Tibial nerve (tissue), 4 donors: Measurements from ENCODE around the gene C9orf78. TPM values are rescaled to one million over a fixed set of nuclear protein-coding genes. Genes with fewer than 3 reads are reported as not detected.

ENCODE experiments used
- DNase-seq, 2 donors: peaks; one replicate each; pipeline ENCODE4 v3.0.0-alpha.2; 2019; ENCODE audit warnings: low spot score in 2 of 2
- H3K27ac ChIP-seq, 4 donors: fragments of 200-600 bp; sonication (generic) in 3 of 4; one replicate each; pipeline ENCODE4 v1.5.1; 2017 to 2019; ENCODE audit warnings: mild to moderate bottlenecking in 1 of 4
- H3K27me3 ChIP-seq, 2 donors: fragments of 200-600 bp; sonication (generic) in 1 of 2; one replicate each; pipeline versions ENCODE4 v1.5.1 to v1.6.0; 2017 to 2019
- H3K36me3 ChIP-seq, 3 donors: fragments of 200-600 bp; sonication (generic); one replicate each; pipeline ENCODE4 v1.5.1; 2018 to 2019
- H3K4me1 ChIP-seq, 4 donors: fragments of 200-600 bp; sonication (generic) in 3 of 4; one replicate each; pipeline ENCODE4 v1.5.1; 2017 to 2019
- H3K4me3 ChIP-seq, 4 donors: fragments of 200-600 bp; sonication (generic) in 3 of 4; one replicate each; pipeline ENCODE4 v1.5.1; 2017 to 2019; ENCODE audit warnings: mild to moderate bottlenecking in 1 of 4, moderate library complexity in 1 of 4
- H3K9me3 ChIP-seq, 4 donors: fragments of 200-600 bp; sonication (generic) in 3 of 4; one replicate each; pipeline ENCODE4 v1.5.1; 2017 to 2019
- EP300 ChIP-seq, 2 donors: sonication (generic); formaldehyde crosslinking; IDR thresholded peaks; one replicate each; pipeline ENCODE4 v1.6.1; 2017; ENCODE audit warnings: antibody characterized with exemption in 2 of 2, mild to moderate bottlenecking in 1 of 2
- POLR2A ChIP-seq, 2 donors: fragments of 450-650 bp; IDR thresholded peaks; one replicate each; pipeline ENCODE4 v1.6.1; 2017; ENCODE audit warnings: antibody characterized with exemption in 2 of 2, mild to moderate bottlenecking in 2 of 2, moderate library complexity in 2 of 2
- WGBS, 2 donors: methylation state at CpG; one replicate each; pipeline ENCODE4 v1.1.5; 2018; 5-methylcytosine and 5-hydroxymethylcytosine counted together
- total RNA-seq, 4 donors: library from RNA; depleted of rRNA; stranded (reverse); fragments of >200 nt; gene quantifications; one replicate each; pipeline ENCODE4 v1.1.0, GENCODE V29; 2016
- TF ChIP-seq, protein P1 (sequence below), 5 experiments: fragments of 200-600 bp in 3 of 5; fragments of 450-650 bp in 2 of 5; sonication (generic) in 3 of 5; IDR thresholded peaks; one replicate each; pipeline ENCODE4 v1.5.1; 2016 to 2019; ENCODE audit warnings: antibody characterized with exemption in 5 of 5, mild to moderate bottlenecking in 3 of 5, moderate library complexity in 2 of 5

Gene C9orf78, protein sequence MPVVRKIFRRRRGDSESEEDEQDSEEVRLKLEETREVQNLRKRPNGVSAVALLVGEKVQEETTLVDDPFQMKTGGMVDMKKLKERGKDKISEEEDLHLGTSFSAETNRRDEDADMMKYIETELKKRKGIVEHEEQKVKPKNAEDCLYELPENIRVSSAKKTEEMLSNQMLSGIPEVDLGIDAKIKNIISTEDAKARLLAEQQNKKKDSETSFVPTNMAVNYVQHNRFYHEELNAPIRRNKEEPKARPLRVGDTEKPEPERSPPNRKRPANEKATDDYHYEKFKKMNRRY
- total RNA-seq: 10 to 100 TPM; 44.4 to 61.2 (median 52.7) TPM

DNA sequence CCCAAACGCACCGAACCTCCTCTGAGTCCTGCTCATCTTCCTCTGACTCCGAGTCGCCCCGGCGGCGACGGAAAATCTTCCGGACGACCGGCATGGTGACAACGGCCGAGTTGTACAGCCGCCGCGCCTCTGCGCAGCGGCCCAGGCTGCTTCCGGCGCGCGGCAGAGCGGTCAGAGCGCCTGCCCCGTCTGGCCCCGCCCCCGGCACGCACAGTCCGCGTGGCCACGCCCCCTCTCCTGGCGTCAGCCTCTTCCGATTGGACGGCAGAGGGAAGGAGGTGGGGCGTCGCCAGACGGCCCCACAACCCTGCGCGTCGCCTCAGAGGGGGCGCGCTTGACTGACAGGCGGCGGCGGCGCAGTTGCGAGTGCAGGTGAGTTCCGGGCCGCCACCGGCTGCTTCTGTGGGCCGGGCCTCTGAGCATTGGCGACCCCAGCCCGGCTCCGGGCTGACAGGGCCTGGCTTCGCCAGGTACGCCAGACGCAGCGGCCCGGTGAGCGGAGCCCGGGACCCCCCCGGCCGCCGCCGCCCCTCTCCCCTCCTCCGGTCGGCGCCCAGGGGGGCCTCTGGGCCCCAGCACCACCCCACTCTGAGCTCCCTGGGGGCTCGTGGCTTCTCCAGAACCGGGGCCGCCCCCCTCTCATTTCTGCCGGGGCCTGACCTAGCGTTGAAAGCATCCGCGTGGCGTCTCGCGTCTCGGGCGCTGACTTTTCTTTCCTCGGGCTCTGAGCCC is at the start of gene C9orf78, which contains the start of gene USP20:
Gene C9orf78 (minus strand): TSS at position 148 of the 732 bp plus-strand sequence. CDS start 54 bp downstream, at position 94.
Gene USP20 (plus strand): TSS at position 331 of the 732 bp plus-strand sequence. CDS start 17,098 bp downstream, outside the sequence.
- TF ChIP-seq, protein P1, sequence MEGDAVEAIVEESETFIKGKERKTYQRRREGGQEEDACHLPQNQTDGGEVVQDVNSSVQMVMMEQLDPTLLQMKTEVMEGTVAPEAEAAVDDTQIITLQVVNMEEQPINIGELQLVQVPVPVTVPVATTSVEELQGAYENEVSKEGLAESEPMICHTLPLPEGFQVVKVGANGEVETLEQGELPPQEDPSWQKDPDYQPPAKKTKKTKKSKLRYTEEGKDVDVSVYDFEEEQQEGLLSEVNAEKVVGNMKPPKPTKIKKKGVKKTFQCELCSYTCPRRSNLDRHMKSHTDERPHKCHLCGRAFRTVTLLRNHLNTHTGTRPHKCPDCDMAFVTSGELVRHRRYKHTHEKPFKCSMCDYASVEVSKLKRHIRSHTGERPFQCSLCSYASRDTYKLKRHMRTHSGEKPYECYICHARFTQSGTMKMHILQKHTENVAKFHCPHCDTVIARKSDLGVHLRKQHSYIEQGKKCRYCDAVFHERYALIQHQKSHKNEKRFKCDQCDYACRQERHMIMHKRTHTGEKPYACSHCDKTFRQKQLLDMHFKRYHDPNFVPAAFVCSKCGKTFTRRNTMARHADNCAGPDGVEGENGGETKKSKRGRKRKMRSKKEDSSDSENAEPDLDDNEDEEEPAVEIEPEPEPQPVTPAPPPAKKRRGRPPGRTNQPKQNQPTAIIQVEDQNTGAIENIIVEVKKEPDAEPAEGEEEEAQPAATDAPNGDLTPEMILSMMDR (IDR thresholded peaks at IDR 0.05): peak in 2 of 5 experiments; percentile 7 to 46
- peak; percentile 78 to 95 for TF ChIP-seq POLR2A (IDR thresholded peaks at IDR 0.05)
- TF ChIP-seq EP300 (IDR thresholded peaks at IDR 0.05): peak; percentile 13 to 97
- WGBS, 2 donors: 0 to 1% methylated on average over 16 to 37 of the region's 81 CpGs

DNA sequence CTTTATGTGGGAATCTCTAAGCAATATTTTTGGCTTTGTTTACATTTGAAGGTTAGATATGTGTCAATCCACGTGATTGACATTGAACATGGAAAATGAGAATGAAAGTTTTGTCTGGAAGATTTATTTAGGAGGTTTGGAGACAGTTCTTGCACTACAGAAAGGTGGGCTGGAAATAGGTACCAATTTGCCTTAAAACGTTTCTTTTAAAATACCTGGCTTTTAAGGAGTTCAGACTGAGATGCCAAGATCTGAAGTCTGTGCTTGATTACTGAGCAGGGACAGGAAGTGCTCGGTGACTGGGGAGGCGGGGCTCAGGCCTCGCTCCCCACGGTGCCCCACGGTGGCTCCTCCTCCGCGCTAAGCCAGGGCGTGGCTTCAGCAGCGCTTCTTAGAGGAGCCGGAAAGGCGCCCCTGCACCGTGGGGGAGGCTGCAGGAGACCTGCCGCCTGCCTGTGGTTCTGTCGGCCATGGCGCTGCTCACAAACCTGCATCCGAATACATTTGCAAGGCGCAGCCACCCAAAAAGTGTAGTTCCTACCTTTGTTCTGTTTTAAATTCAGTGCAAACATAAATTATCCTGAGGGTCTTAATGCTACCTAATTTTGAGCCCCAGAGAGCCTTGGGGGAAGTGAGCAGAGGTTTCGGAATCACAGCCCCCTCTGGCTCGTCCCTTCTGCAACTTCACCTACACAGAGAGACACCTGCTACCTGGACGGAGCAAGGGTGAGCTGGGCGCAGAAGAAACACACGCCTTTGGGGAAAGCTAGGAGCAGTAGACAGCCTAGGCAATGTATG is 49.3 kb upstream of the C9orf78 start:
- Histone ChIP-seq H3K27me3 (no peaks in the 10 kb centered on the region), H3K27ac (peak overlapping the region; percentile 61 to 90 (median 86)), H3K4me1 (peaks cover 0 to 49% (median 30%) of the 10 kb centered on the region in 4 donors), H3K4me3 (peak overlapping the region in 3 of 4 donors; percentile 5 to 46 (median 37)), H3K36me3 (peaks cover 0 to 16% (median 4%) of the 10 kb centered on the region in 3 donors), H3K9me3 (no peaks in the 10 kb centered on the region)
- peak; percentile 74 to 75 for DNase-seq
- 14 to 15% methylated on average over 24 of the region's 24 CpGs for WGBS, 2 donors
- TF ChIP-seq EP300 (IDR thresholded peaks at IDR 0.05): peak in 1 of 2 donors; percentile 29
- TF ChIP-seq POLR2A (IDR thresholded peaks at IDR 0.05): peak in 1 of 2 donors; percentile 42
- TF ChIP-seq, protein P1 (IDR thresholded peaks at IDR 0.05): peak in 1 of 5 experiments; percentile 2

More for the DNA sequence above, at the start of gene C9orf78, which contains the start of gene USP20:
- Histone ChIP-seq H3K27ac (peak within 1 kb of the TSS; percentile 71 to 91 (median 88)), H3K36me3 (peaks cover 7 to 30% (median 11%) of the 10 kb centered on the region in 3 donors), H3K9me3 (no peaks in the 10 kb centered on the region), H3K27me3 (no peaks in the 10 kb centered on the region), H3K4me3 (peak within 1 kb of the TSS; percentile 74 to 92 (median 83)), H3K4me1 (peaks cover 0 to 57% (median 25%) of the 10 kb centered on the region in 4 donors)
- peak; percentile 91 to 92 for DNase-seq

DNA sequence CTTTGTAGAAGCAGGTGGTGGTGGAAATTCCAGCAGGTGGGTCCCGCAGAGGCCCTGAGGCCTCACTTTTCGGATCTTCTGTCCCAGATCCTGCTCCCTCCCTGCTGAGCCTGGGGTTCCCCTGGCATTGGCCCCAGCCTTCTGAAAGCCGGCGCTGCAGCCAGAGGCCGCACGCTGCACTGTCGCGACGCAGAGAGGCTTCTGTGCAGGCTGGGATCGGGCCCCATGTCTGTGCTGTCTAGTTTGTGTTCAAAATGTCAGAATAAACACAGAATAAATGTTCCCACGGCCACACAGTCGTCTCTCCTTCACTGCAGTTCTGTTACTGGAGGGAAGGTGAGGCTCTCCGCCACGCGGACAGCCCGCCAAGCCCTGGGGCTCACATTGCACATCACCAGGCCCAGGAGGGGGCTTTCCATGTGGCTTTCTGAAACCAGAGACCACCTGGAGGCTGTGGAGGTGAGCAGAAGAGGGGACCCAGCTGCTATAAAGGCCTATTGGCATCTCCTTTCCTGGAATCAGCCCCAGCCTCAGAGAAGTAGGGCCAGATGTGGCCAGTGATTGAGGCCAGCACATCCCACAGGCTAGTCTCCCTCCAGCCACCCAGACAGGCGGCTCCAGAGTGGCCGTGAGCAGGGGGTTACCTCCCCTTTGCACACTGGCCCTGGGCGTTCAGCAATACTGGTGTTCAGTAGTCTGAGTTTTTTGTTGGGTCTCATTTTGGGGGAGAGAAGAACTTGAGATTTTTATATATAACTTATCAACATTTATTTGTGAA is 46.7 kb upstream of the C9orf78 start:
- Histone ChIP-seq H3K27me3 (no peaks in the 10 kb centered on the region), H3K9me3 (no peaks in the 10 kb centered on the region), H3K4me3 (no peak overlapping the region), H3K36me3 (peaks cover 0 to 15% (median 0%) of the 10 kb centered on the region in 3 donors), H3K4me1 (peaks cover 0 to 32% (median 23%) of the 10 kb centered on the region in 4 donors), H3K27ac (no peak overlapping the region)
- 80 to 82% methylated on average over 19 of the region's 19 CpGs for WGBS, 2 donors
- TF ChIP-seq EP300 (IDR thresholded peaks at IDR 0.05): no peak
- TF ChIP-seq POLR2A (IDR thresholded peaks at IDR 0.05): no peak
- TF ChIP-seq, protein P1 (IDR thresholded peaks at IDR 0.05): no peak
- DNase-seq: no peak

DNA sequence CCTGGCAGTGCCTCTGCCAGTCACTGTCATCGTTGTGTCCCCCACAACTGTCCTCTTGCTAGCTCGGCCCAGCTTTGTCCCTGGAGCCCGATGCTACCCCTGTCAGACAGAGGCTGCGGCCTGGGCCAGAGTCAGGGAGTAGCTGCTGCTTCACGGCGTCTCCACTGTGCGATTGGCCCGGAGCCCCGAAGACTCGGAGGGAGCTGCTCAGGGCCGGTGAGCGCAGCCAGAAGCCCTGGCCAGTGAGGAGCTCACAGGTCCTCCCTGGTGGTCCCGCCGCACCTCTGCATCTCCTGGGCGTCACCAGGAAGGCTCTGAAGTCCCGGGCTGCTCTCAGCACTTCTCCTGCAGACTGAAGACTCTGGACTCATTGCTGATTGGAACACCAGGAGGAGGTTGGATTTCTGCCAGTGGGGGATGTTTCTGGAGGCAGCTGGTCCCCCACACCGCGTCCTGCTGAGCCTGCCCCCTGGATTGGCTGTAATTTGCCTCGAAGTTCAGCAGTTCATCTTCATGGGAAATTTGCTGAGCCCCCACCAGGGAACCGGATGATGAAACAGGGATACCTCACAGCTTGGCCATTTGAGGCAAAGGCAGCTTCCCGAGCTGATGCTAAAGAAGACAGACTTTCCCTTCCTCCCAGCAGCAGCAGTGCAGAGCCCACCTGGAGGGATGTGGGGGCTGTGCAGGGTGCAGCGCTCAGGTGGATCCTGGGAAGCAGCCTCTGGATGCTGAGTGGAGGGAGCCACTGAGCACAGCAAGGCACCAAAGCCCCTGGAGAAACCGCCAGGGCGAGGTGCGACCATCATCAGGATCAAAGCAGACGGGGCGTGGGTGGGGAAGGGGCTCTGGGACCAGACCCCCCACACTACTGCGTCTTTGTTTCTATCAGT is 45.8 kb upstream of the C9orf78 start:
- TF ChIP-seq EP300 (IDR thresholded peaks at IDR 0.05) (no peak), POLR2A (IDR thresholded peaks at IDR 0.05) (no peak)
- TF ChIP-seq, protein P1 (IDR thresholded peaks at IDR 0.05): no peak
- Histone ChIP-seq H3K9me3 (no peaks in the 10 kb centered on the region), H3K4me1 (peaks cover 0 to 24% (median 15%) of the 10 kb centered on the region in 4 donors), H3K36me3 (peaks cover 0 to 19% (median 0%) of the 10 kb centered on the region in 3 donors), H3K27me3 (no peaks in the 10 kb centered on the region), H3K4me3 (no peak overlapping the region), H3K27ac (no peak overlapping the region)
- no peak for DNase-seq
- 75% methylated on average over 24 to 27 of the region's 28 CpGs for whole genome bisulfite sequencing, 2 donors
